ENCODE results near the gene UACA. TPM values are rescaled to one million over a fixed set of nuclear protein-coding genes. Genes with fewer than 3 reads are reported as not detected.

UACA gene
- polyA plus RNA-seq, 1 of the 3 experiments (the other 2 are of a cell fraction): 35.9 TPM

GRCh38 chr15:70617911-70618287 is 145.5 kb downstream of the UACA start:
- POLR2A ChIA-PET: no interaction called here

More at GRCh38 chr15:70617911-70618287, 145.5 kb downstream of the UACA start:
- no peak overlapping the region for H3K9ac ChIP-seq
- 92% methylated on average over 4 of the region's 4 CpGs for WGBS (ENCODE audit: low lambda C conversion rate)
- H4K20me1 ChIP-seq (ENCODE audit: insufficient read depth): no peaks in the 10 kb centered on the region
- H3K27me3 ChIP-seq (ENCODE audit: insufficient read depth): no peaks in the 10 kb centered on the region
- H3F3A ChIP-seq (replicated peaks; ENCODE audit: insufficient read depth): no peaks in the 10 kb centered on the region
- peaks cover 0 to 5% of the 10 kb centered on the region in 2 experiments for H3K36me3 ChIP-seq (replicated peaks in 1 of 2; ENCODE audit: control insufficient read depth in 1 of 2, insufficient read depth in 2 of 2, low read length in 1 of 2)
- no peak overlapping the region for H2AFZ ChIP-seq (ENCODE audit: low read depth)
- H3K9me3 ChIP-seq: peaks cover 11% of the 10 kb centered on the region
- H3K4me2 ChIP-seq: no peak overlapping the region
- no peaks in the 10 kb centered on the region for H3K79me2 ChIP-seq (ENCODE audit: insufficient read depth)
- H3K4me1 ChIP-seq (ENCODE audit: control insufficient read depth in 1 of 2, insufficient read depth in 2 of 2, low read depth in 1 of 2, low read length in 1 of 2): peaks cover 0 to 3% of the 10 kb centered on the region in 2 experiments; a peak in 2 of 4 replicates
- no peak for TF ChIP-seq EP300 (IDR thresholded peaks at IDR 0.05; ENCODE audit: borderline replicate concordance in 1 of 2, low read depth in 1 of 2, low read length in 1 of 2)
- TF ChIP-seq PBX3 (IDR thresholded peaks at IDR 0.05): no peak; the same call in 1 of the 2 replicates
- TF ChIP-seq RFX5 (IDR thresholded peaks at IDR 0.05; ENCODE audit: low read length): no peak
- no peak for TF ChIP-seq FOXJ3 (CRISPR knock-in tag; IDR thresholded peaks at IDR 0.05)
- TF ChIP-seq CHD2 (IDR thresholded peaks at IDR 0.05; ENCODE audit: low read length, partially characterized antibody): no peak
- no peak for TF ChIP-seq IRF3 (IDR thresholded peaks at IDR 0.05; ENCODE audit: low read depth, low read length)
- TF ChIP-seq USF1 (IDR thresholded peaks at IDR 0.05; ENCODE audit: borderline replicate concordance, low read depth): no peak
- no peak for TF ChIP-seq MXI1 (IDR thresholded peaks at IDR 0.05; ENCODE audit: low read depth, low read length)
- TF ChIP-seq TEAD4 (IDR thresholded peaks at IDR 0.05; ENCODE audit: borderline replicate concordance, insufficient read depth): no peak
- TF ChIP-seq ZBTB33 (IDR thresholded peaks at IDR 0.05; ENCODE audit: borderline replicate concordance, low read depth): no peak
- no peak for TF ChIP-seq REST (IDR thresholded peaks at IDR 0.05; ENCODE audit: low read depth, low read length)
- no peak for TF ChIP-seq POLR2AphosphoS5 (IDR thresholded peaks at IDR 0.05; ENCODE audit: low read depth, low read length)
- no peak for TF ChIP-seq RXRA (IDR thresholded peaks at IDR 0.05; ENCODE audit: borderline replicate concordance, low read depth)
- no peak for TF ChIP-seq EZH2phosphoT487 (IDR thresholded peaks at IDR 0.05; ENCODE audit: borderline replicate concordance, low read depth)
- no peak for TF ChIP-seq NFIC (IDR thresholded peaks at IDR 0.05; ENCODE audit: borderline replicate concordance)
- no peak for TF ChIP-seq TAF1 (IDR thresholded peaks at IDR 0.05; ENCODE audit: borderline replicate concordance, low read depth, low read length)
- no peak for TF ChIP-seq USF2 (IDR thresholded peaks at IDR 0.05; ENCODE audit: borderline replicate concordance, low read depth, low read length)
- TF ChIP-seq GATA2 (CRISPR knock-in tag; IDR thresholded peaks at IDR 0.05): no peak
- TF ChIP-seq JUND (IDR thresholded peaks at IDR 0.05): no peak
- CTCF ChIA-PET: interaction anchor here (1.1 kb wide), 1 partner anchor 49 kb away, joined by 3 read pairs; no protein-coding TSS in a partner anchor
- no peaks in the 10 kb centered on the region; the same call in 1 of the 2 replicates for H3K9me2 ChIP-seq
- H3K4me3 ChIP-seq (ENCODE audit: low read depth in 2 of 2, low read length in 1 of 2): no peak overlapping the region
- H3K27ac ChIP-seq (ENCODE audit: low read depth in 2 of 2, low read length in 1 of 2): no peak overlapping the region; a peak in 1 of 4 replicates
- no peak for DNase-seq

Data from SK-N-SH (cell line).